Nephron progenitor cell (in vitro differentiated cells): ENCODE measurements around the gene ANKMY1.

ENCODE experiments used
- DNase-seq: peaks from one replicate; pipeline ENCODE4 v3.0.0; 2021
- H3K27ac Mint-ChIP-seq: 2 replicates; pipeline ENCODE4 v1.8.0; 2021; ENCODE audit warnings: mild to moderate bottlenecking, moderate library complexity, mixed read lengths
- H3K27me3 Mint-ChIP-seq: 2 replicates; pipeline ENCODE4 v1.8.0; 2021; ENCODE audit warnings: mild to moderate bottlenecking, low read depth, mixed read lengths; ENCODE audit not compliant: poor library complexity
- H3K36me3 Mint-ChIP-seq: 2 replicates; pipeline ENCODE4 v1.8.0; 2021; ENCODE audit warnings: low read depth, mixed read lengths
- H3K4me1 Mint-ChIP-seq: 2 replicates; pipeline ENCODE4 v1.8.0; 2021; ENCODE audit warnings: mixed read lengths
- H3K4me3 Mint-ChIP-seq: 2 replicates; pipeline ENCODE4 v1.8.0; 2021; ENCODE audit warnings: mild to moderate bottlenecking, moderate library complexity, mixed read lengths
- H3K9me3 Mint-ChIP-seq: 2 replicates; pipeline ENCODE4 v1.8.0; 2021; ENCODE audit warnings: mild to moderate bottlenecking, moderate library complexity, mixed read lengths
- TF ChIP-seq, protein P1 (sequence below): fragments of 200-600 bp; sonication (generic); IDR thresholded peaks from 2 replicates; pipeline ENCODE4 v1.5.0; 2021; ENCODE audit warnings: antibody characterized with exemption

Gene ANKMY1

DNA sequence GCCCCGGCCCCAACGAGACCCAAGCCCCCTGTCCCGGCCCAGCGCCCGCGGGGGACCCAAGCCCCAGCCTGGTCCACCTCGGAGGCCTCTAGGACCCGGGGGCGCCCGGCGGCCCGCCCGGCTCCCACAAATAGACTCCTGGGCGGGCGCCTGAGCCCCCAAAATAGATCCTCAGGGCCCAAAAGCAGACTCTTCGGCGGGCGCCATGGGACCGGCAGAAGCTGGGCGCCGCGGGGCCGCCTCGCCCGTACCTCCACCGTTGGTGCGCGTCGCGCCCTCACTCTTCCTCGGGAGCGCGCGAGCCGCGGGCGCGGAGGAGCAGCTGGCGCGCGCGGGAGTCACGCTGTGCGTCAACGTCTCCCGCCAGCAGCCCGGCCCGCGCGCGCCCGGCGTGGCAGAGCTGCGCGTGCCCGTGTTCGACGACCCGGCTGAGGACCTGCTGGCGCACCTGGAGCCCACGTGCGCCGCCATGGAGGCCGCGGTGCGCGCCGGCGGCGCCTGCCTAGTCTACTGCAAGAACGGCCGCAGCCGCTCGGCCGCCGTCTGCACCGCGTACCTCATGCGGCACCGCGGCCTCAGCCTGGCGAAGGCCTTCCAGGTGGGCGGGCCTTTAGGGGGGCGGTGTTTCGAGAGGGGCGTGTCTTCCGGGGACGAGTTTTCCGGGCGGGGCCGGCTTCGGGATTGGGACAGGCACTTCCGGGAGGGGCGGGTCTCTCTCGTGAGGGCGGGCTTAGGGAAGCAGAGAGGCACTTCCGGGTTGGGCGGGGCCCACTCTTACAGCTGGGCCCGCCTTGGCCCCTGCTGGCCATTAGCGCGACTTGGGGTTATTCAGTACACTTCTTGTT lies 2.9 kb upstream of the ANKMY1 start:
- Mint-ChIP-seq H3K4me1 (peaks cover 37% of the 10 kb centered on the region), H3K27ac (no peak overlapping the region), H3K4me3 (peak overlapping the region; percentile 82), H3K36me3 (peaks cover 13% of the 10 kb centered on the region), H3K9me3 (no peaks in the 10 kb centered on the region), H3K27me3 (peaks cover 3% of the 10 kb centered on the region)
- DNase-seq, result peak; percentile 100
- TF ChIP-seq, protein P1, sequence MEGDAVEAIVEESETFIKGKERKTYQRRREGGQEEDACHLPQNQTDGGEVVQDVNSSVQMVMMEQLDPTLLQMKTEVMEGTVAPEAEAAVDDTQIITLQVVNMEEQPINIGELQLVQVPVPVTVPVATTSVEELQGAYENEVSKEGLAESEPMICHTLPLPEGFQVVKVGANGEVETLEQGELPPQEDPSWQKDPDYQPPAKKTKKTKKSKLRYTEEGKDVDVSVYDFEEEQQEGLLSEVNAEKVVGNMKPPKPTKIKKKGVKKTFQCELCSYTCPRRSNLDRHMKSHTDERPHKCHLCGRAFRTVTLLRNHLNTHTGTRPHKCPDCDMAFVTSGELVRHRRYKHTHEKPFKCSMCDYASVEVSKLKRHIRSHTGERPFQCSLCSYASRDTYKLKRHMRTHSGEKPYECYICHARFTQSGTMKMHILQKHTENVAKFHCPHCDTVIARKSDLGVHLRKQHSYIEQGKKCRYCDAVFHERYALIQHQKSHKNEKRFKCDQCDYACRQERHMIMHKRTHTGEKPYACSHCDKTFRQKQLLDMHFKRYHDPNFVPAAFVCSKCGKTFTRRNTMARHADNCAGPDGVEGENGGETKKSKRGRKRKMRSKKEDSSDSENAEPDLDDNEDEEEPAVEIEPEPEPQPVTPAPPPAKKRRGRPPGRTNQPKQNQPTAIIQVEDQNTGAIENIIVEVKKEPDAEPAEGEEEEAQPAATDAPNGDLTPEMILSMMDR, result no peak

DNA sequence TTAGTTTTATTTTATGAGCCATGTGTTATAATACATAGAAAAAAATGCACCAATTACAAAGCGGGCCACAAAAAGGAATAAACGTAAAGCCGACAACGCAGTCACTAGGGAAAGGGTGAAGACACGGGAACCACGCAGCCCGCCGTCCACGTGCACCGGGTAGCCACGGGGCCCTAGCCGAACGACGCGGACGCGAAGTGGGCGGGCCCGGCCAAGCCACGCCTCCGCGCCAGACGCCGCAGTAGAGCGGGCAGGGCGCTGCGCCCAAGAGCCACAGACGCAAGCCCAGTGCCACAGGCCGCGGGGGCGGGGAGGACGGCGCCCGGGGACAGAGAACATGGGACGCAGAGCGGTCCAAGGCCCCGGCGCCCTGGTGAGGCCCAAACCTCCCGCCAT lies 2.3 kb upstream of the ANKMY1 start, which contains the start of gene DUSP28:
Gene DUSP28 (plus strand): TSS at position 274 of the 396 bp plus-strand sequence. CDS start 328 bp downstream, outside the sequence.
- H3K4me1 Mint-ChIP-seq, result peaks cover 35% of the 10 kb centered on the region
- peak; percentile 87 for DNase-seq
- H3K27ac Mint-ChIP-seq, result no peak within 1 kb of the TSS
- peaks cover 13% of the 10 kb centered on the region for H3K36me3 Mint-ChIP-seq
- H3K9me3 Mint-ChIP-seq, result no peaks in the 10 kb centered on the region
- H3K27me3 Mint-ChIP-seq, result peaks cover 3% of the 10 kb centered on the region
- peak within 1 kb of the TSS; percentile 82 for H3K4me3 Mint-ChIP-seq
- TF ChIP-seq, protein P1, result no peak

DNA sequence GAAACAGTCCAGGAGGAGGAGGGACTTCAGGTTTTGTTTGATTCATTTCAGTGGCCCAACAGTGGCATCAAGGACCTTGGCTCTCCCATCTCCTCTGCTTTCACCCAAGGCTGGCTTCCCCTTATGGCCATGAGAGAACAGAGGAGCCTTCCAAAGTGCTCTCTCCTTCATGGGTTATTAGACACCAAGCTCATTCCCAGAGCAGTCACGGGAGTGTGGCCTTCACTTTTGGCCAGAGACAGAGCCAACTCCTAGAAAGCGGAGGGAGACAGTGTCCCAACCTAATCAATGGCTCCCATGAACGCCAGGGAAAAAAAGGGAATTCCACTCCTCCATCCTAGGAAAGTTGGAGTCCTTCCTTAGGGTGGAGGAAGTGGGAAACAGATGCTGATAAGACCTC lies 1.5 kb upstream of the ANKMY1 start:
- H3K27ac Mint-ChIP-seq, result no peak overlapping the region
- peaks cover 35% of the 10 kb centered on the region for H3K4me1 Mint-ChIP-seq
- H3K4me3 Mint-ChIP-seq, result peak overlapping the region; percentile 80
- H3K36me3 Mint-ChIP-seq, result peaks cover 13% of the 10 kb centered on the region
- H3K9me3 Mint-ChIP-seq, result no peaks in the 10 kb centered on the region
- no peak for DNase-seq
- TF ChIP-seq, protein P1, result no peak
- H3K27me3 Mint-ChIP-seq, result peaks cover 3% of the 10 kb centered on the region

DNA sequence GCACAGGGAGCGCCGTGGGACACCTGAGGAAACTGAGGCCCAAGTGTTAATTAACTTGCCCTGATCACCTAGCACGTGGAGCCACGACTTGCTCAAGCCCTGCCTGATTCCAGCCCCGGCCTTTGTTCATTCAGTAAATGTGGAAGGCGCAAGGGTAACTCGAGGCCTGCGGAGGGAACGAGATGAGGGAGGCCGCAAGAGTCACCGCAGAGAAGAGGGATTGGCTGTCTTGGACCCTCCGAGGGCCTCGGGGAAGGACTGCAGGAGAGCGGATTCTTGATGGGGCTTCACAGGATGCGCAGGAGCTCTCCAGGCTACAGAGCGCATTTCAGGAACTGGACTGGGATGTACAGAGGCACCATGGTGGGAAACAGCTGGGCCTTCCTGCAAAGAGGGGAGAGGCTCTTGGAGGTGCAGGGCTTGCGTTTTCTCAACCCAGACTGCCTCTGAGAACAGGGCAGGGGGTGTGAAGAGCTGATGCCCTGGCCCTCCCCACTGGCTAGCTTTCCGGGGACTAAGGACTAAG lies 511 bp upstream of the ANKMY1 start:
- H3K27me3 Mint-ChIP-seq, result peaks cover 3% of the 10 kb centered on the region
- DNase-seq, result no peak
- peak overlapping the region; percentile 64 for H3K4me3 Mint-ChIP-seq
- peaks cover 10% of the 10 kb centered on the region for H3K36me3 Mint-ChIP-seq
- H3K27ac Mint-ChIP-seq, result no peak overlapping the region
- H3K9me3 Mint-ChIP-seq, result no peaks in the 10 kb centered on the region
- peaks cover 38% of the 10 kb centered on the region for H3K4me1 Mint-ChIP-seq
- TF ChIP-seq, protein P1, result no peak

DNA sequence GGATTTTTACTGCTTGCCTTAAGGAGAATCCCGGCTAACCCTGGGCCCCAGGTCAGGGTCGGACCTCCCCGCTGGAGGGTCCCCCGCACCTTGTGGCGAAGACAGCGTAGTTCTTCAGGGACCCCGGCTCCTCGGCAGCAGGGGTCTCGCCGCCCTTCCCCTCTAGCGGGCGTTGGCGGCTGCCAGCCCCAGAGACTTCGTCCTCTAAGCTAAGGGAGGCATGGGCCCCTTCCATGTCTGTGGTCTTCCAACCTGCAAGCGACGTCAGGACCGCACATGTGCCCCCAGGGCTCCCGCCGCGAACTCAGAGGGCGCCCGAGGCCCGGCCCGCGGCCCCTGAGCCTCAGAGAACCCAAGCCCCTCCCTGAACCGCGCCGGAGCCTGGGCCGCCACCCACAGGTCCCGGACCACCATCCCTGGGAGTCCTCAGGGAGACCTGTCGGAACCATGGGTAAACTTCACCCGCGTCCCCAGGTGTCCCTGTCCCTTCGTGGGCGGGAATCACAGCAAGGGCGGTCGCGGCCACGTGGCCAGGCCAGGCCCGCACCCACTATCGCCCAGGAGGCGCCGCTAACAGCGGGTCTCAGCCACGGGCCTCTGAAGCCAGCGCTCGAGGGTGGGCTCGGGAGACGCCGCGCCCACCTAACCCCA lies 562 bp downstream of the ANKMY1 start:
- Mint-ChIP-seq H3K4me1 (peaks cover 45% of the 10 kb centered on the region), H3K4me3 (no peak overlapping the region), H3K9me3 (no peaks in the 10 kb centered on the region), H3K27ac (no peak overlapping the region), H3K36me3 (peaks cover 21% of the 10 kb centered on the region), H3K27me3 (peaks cover 3% of the 10 kb centered on the region)
- TF ChIP-seq, protein P1, result no peak
- DNase-seq, result no peak
